ENCODE measurements around the gene TCF21.
A peak's percentile ranks its signal among the peaks of the same experiment; 100 is the strongest.

Gene TCF21

DNA sequence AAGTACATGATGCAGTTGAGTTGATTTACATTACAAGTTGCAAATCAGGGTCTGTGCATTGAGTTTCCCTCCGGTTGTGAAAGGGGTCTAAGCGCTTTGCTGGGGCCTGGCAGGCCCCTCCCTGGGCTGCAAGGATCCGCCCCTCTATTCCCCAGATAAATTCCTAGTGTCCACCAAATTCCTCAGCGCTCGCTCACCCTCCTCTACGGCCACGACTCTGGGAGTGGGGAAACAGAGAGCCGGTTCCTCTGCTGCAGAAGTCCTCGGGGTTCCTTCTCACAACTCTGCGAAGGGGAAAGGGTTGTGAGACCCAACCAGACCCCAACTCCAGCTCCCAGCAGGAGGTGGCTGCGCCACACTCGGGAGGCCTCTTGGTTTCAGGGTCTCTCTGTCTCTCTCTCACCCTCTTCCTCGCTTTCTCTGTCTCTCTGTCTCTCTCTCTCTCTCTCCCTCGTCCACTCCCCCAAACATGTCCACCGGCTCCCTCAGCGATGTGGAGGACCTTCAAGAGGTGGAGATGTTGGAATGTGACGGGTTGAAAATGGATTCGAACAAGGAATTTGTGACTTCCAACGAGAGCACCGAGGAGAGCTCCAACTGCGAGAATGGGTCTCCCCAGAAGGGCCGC is at the start of gene TCF21:
Gene TCF21, plus strand, starts transcription at position 185 of the 628 bp plus-strand sequence. Its CDS starts 285 bp downstream, at position 470.
- no peaks in the 10 kb centered on the region for H3K36me3 ChIP-seq (ENCODE audit: control insufficient read depth in 5 of 5, insufficient read depth in 5 of 5, low read length in 5 of 5)
- peaks cover 0 to 20% (median 17%) of the 10 kb centered on the region in 5 donors for H3K4me1 ChIP-seq (ENCODE audit: control insufficient read depth in 5 of 5, insufficient read depth in 5 of 5, low read length in 5 of 5)
- H3K4me3 ChIP-seq (ENCODE audit: low read depth in 1 of 5, low read length in 5 of 5): peak within 1 kb of the TSS in 2 of 5 donors; percentile 8 to 11
- no peak within 1 kb of the TSS for H3K9ac ChIP-seq (ENCODE audit: low read length in 5 of 5)
- no peak within 1 kb of the TSS for H3K27ac ChIP-seq (ENCODE audit: low read depth, low read length)
- H3K9me3 ChIP-seq (ENCODE audit: control insufficient read depth in 5 of 5, low read length in 5 of 5): no peaks in the 10 kb centered on the region
- H3K27me3 ChIP-seq (ENCODE audit: control insufficient read depth in 5 of 5, insufficient read depth in 4 of 5, low read length in 5 of 5): peaks cover 39 to 52% (median 50%) of the 10 kb centered on the region in 5 donors

GRCh38 chr6:133841176-133841575 is 47.7 kb upstream of the TCF21 start:
- H3K36me3 ChIP-seq (ENCODE audit: control insufficient read depth in 5 of 5, insufficient read depth in 5 of 5, low read length in 5 of 5): no peaks in the 10 kb centered on the region
- H3K27me3 ChIP-seq (ENCODE audit: control insufficient read depth in 5 of 5, insufficient read depth in 4 of 5, low read length in 5 of 5): peaks cover 0 to 2% (median 0%) of the 10 kb centered on the region in 5 donors
- H3K27ac ChIP-seq (ENCODE audit: low read depth, low read length): no peak overlapping the region
- H3K9me3 ChIP-seq (ENCODE audit: control insufficient read depth in 5 of 5, low read length in 5 of 5): no peaks in the 10 kb centered on the region
- H3K4me1 ChIP-seq (ENCODE audit: control insufficient read depth in 5 of 5, insufficient read depth in 5 of 5, low read length in 5 of 5): peaks cover 2 to 8% (median 7%) of the 10 kb centered on the region in 5 donors
- no peak overlapping the region for H3K4me3 ChIP-seq (ENCODE audit: low read depth in 1 of 5, low read length in 5 of 5)
- no peak overlapping the region for H3K9ac ChIP-seq (ENCODE audit: low read length in 5 of 5)

DNA sequence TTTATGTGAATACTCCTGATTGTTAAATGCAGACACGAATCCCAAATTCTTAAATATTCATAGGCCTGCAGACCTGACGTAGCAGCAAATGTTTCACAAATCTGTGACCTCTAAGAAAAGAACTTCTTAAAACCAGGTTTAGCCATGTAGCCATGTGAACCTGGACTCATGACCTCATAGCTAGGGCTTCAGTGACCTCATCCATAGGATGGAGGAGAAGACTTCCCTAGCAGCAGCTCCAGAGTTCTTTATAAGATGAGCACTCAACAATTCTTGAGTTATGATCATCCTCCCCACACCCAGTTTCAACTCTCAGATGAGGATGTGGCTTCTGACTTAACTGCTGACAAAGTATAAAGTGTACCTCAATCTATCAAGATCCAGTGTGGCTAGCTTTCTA is 45.8 kb upstream of the TCF21 start:
- H3K27ac ChIP-seq (ENCODE audit: low read depth, low read length): no peak overlapping the region
- no peak overlapping the region for H3K4me3 ChIP-seq (ENCODE audit: low read depth in 1 of 5, low read length in 5 of 5)
- peaks cover 0 to 2% (median 1%) of the 10 kb centered on the region in 5 donors for H3K4me1 ChIP-seq (ENCODE audit: control insufficient read depth in 5 of 5, insufficient read depth in 5 of 5, low read length in 5 of 5)
- no peak overlapping the region for H3K9ac ChIP-seq (ENCODE audit: low read length in 5 of 5)
- no peaks in the 10 kb centered on the region for H3K36me3 ChIP-seq (ENCODE audit: control insufficient read depth in 5 of 5, insufficient read depth in 5 of 5, low read length in 5 of 5)
- no peaks in the 10 kb centered on the region for H3K9me3 ChIP-seq (ENCODE audit: control insufficient read depth in 5 of 5, low read length in 5 of 5)
- H3K27me3 ChIP-seq (ENCODE audit: control insufficient read depth in 5 of 5, insufficient read depth in 4 of 5, low read length in 5 of 5): peaks cover 0 to 2% (median 0%) of the 10 kb centered on the region in 5 donors

- no peaks in the 10 kb centered on the region for H3K9me3 ChIP-seq (ENCODE audit: control insufficient read depth in 5 of 5, low read length in 5 of 5)
- H3K4me1 ChIP-seq (ENCODE audit: control insufficient read depth in 5 of 5, insufficient read depth in 5 of 5, low read length in 5 of 5): no peaks in the 10 kb centered on the region
- no peaks in the 10 kb centered on the region for H3K36me3 ChIP-seq (ENCODE audit: control insufficient read depth in 5 of 5, insufficient read depth in 5 of 5, low read length in 5 of 5)
- no peak overlapping the region for H3K9ac ChIP-seq (ENCODE audit: low read length in 5 of 5)
- no peak overlapping the region for H3K4me3 ChIP-seq (ENCODE audit: low read depth in 1 of 5, low read length in 5 of 5)
- H3K27ac ChIP-seq (ENCODE audit: low read depth, low read length): no peak overlapping the region
- H3K27me3 ChIP-seq (ENCODE audit: control insufficient read depth in 5 of 5, insufficient read depth in 4 of 5, low read length in 5 of 5): no peaks in the 10 kb centered on the region
These were observed 44.2 kb upstream of the TCF21 start for GRCh38 chr6:133844709-133845108.

GRCh38 chr6:133854041-133854363 is 34.9 kb upstream of the TCF21 start:
- H3K9me3 ChIP-seq (ENCODE audit: control insufficient read depth in 5 of 5, low read length in 5 of 5): no peaks in the 10 kb centered on the region
- H3K4me1 ChIP-seq (ENCODE audit: control insufficient read depth in 5 of 5, insufficient read depth in 5 of 5, low read length in 5 of 5): peaks cover 0 to 4% (median 0%) of the 10 kb centered on the region in 5 donors
- H3K4me3 ChIP-seq (ENCODE audit: low read depth in 1 of 5, low read length in 5 of 5): no peak overlapping the region
- H3K27me3 ChIP-seq (ENCODE audit: control insufficient read depth in 5 of 5, insufficient read depth in 4 of 5, low read length in 5 of 5): peaks cover 18 to 29% (median 25%) of the 10 kb centered on the region in 5 donors
- no peak overlapping the region for H3K9ac ChIP-seq (ENCODE audit: low read length in 5 of 5)
- H3K36me3 ChIP-seq (ENCODE audit: control insufficient read depth in 5 of 5, insufficient read depth in 5 of 5, low read length in 5 of 5): no peaks in the 10 kb centered on the region
- H3K27ac ChIP-seq (ENCODE audit: low read depth, low read length): no peak overlapping the region

DNA sequence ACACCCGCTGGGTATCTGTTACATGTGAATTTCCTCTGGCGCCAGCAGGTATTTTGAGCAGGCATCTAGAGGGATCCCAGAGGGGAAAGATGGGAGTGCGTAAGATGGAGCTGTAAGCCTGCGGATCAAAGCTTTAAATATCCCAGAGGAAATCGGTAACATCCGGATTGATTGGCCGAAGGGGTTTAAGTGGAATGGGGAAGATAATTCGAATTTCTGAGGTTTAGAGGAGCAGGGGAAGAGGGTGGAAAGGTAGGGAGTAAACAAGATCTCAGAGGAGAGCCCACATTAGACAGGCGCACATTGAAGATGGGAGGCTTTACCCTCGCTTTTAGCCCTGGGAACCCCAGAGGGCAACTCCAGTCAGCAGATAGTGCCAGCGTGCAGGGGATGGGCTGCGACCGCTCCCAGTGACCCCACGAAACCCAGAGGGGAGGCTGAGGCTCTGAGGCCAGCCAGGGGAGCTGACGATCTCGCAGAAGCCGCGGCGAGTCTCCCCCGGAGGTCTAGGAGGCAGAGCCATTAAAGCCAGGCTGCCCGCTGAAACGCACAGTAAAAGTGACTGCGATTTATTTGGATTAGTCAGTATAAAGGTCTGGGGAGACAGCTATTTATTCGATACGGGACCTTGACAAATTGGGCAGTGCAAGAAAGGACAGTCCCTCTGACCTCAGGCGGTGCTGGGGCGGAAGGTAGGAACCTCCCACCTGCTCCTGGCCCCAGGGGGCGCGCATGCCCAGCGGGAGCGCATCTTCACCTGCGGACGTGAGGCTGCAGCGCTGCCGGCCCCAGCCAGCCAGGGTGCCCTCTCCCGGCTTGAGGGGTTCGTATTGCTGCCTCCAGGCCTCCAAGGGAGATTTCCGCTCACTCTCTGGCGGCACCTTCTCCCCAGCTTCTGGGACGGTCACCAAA is 34.3 kb upstream of the TCF21 start:
- H3K27me3 ChIP-seq (ENCODE audit: control insufficient read depth in 5 of 5, insufficient read depth in 4 of 5, low read length in 5 of 5): peaks cover 18 to 29% (median 25%) of the 10 kb centered on the region in 5 donors
- H3K9ac ChIP-seq (ENCODE audit: low read length in 5 of 5): no peak overlapping the region
- no peak overlapping the region for H3K4me3 ChIP-seq (ENCODE audit: low read depth in 1 of 5, low read length in 5 of 5)
- H3K27ac ChIP-seq (ENCODE audit: low read depth, low read length): no peak overlapping the region
- no peaks in the 10 kb centered on the region for H3K36me3 ChIP-seq (ENCODE audit: control insufficient read depth in 5 of 5, insufficient read depth in 5 of 5, low read length in 5 of 5)
- H3K9me3 ChIP-seq (ENCODE audit: control insufficient read depth in 5 of 5, low read length in 5 of 5): no peaks in the 10 kb centered on the region
- peaks cover 0 to 4% (median 0%) of the 10 kb centered on the region in 5 donors for H3K4me1 ChIP-seq (ENCODE audit: control insufficient read depth in 5 of 5, insufficient read depth in 5 of 5, low read length in 5 of 5)

- Histone ChIP-seq H3K4me1 (ENCODE audit: control insufficient read depth in 5 of 5, insufficient read depth in 5 of 5, low read length in 5 of 5) (peaks cover 0 to 4% (median under 1%) of the 10 kb centered on the region in 5 donors), H3K27ac (ENCODE audit: low read depth, low read length) (no peak overlapping the region), H3K9me3 (ENCODE audit: control insufficient read depth in 5 of 5, low read length in 5 of 5) (no peaks in the 10 kb centered on the region), H3K27me3 (ENCODE audit: control insufficient read depth in 5 of 5, insufficient read depth in 4 of 5, low read length in 5 of 5) (peaks cover 18 to 29% (median 25%) of the 10 kb centered on the region in 5 donors), H3K9ac (ENCODE audit: low read length in 5 of 5) (no peak overlapping the region), H3K4me3 (ENCODE audit: low read depth in 1 of 5, low read length in 5 of 5) (no peak overlapping the region), H3K36me3 (ENCODE audit: control insufficient read depth in 5 of 5, insufficient read depth in 5 of 5, low read length in 5 of 5) (no peaks in the 10 kb centered on the region)
These were observed 33.5 kb upstream of the TCF21 start for GRCh38 chr6:133855276-133855990.

DNA sequence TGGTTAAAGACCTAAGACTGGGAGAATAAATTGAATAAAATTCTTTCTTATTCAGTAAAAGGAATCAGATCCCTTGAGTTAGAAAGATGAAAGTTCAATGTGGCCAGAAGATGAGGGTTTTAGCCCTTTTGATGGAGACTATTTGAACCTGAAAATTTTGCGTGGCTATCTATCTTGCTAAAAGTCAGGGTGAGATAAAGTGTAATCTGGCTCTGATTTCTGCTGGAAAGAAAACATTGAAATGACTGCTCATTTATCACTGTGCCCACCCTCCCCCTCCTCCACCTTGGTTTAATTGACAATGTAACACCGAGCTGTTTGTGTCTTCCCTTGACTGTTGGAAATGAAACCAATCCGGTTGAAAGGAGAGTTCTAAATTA is 32.9 kb upstream of the TCF21 start:
- Histone ChIP-seq H3K9ac (ENCODE audit: low read length in 5 of 5) (no peak overlapping the region), H3K36me3 (ENCODE audit: control insufficient read depth in 5 of 5, insufficient read depth in 5 of 5, low read length in 5 of 5) (no peaks in the 10 kb centered on the region), H3K4me3 (ENCODE audit: low read depth in 1 of 5, low read length in 5 of 5) (no peak overlapping the region), H3K27ac (ENCODE audit: low read depth, low read length) (no peak overlapping the region), H3K27me3 (ENCODE audit: control insufficient read depth in 5 of 5, insufficient read depth in 4 of 5, low read length in 5 of 5) (peaks cover 18 to 29% (median 25%) of the 10 kb centered on the region in 5 donors), H3K4me1 (ENCODE audit: control insufficient read depth in 5 of 5, insufficient read depth in 5 of 5, low read length in 5 of 5) (peaks cover 0 to 8% (median 3%) of the 10 kb centered on the region in 5 donors), H3K9me3 (ENCODE audit: control insufficient read depth in 5 of 5, low read length in 5 of 5) (no peaks in the 10 kb centered on the region)

DNA sequence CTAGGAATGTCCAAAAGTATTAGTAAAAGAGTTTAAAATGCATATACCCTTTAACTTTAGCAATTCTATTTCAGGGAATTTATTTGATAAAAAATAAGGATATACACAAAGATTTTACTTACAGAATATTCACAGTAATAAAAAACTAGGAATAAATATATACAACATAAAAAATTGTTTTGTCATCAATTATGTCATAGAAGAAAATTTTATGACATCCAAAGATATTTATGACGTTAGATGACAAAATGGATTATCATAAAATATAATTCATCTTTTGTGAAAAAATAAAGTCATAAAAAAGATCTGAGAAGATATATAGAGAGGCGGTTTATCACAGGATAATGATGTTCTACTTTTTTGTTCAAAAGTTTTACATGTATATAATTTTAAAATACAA is 32.0 kb upstream of the TCF21 start:
- H3K9me3 ChIP-seq (ENCODE audit: control insufficient read depth in 5 of 5, low read length in 5 of 5): peaks cover 0 to 2% (median 0%) of the 10 kb centered on the region in 5 donors
- H3K9ac ChIP-seq (ENCODE audit: low read length in 5 of 5): no peak overlapping the region
- H3K4me1 ChIP-seq (ENCODE audit: control insufficient read depth in 5 of 5, insufficient read depth in 5 of 5, low read length in 5 of 5): peaks cover 0 to 8% (median 6%) of the 10 kb centered on the region in 5 donors
- H3K4me3 ChIP-seq (ENCODE audit: low read depth in 1 of 5, low read length in 5 of 5): no peak overlapping the region
- H3K27ac ChIP-seq (ENCODE audit: low read depth, low read length): no peak overlapping the region
- peaks cover 18 to 29% (median 25%) of the 10 kb centered on the region in 5 donors for H3K27me3 ChIP-seq (ENCODE audit: control insufficient read depth in 5 of 5, insufficient read depth in 4 of 5, low read length in 5 of 5)
- no peaks in the 10 kb centered on the region for H3K36me3 ChIP-seq (ENCODE audit: control insufficient read depth in 5 of 5, insufficient read depth in 5 of 5, low read length in 5 of 5)
